ENCODE measurements around the gene CYP3A5. TPM values are rescaled to one million over a fixed set of nuclear protein-coding genes. Genes with fewer than 3 reads are reported as not detected.

The CYP3A5 gene
- total and polyA plus RNA-seq, 9 of the 15 experiments (the other 6 are each of a cell fraction or from before 2014, with no cell fraction given), result 0.73 to 2.8 (median 1.5) TPM

- no peak for TF ChIP-seq ZNF449 (CRISPR knock-in tag; IDR thresholded peaks at IDR 0.05)
- TF ChIP-seq SREBF1 (IDR thresholded peaks at IDR 0.05; ENCODE audit: borderline replicate concordance, low read depth, low read length), result no peak
- TF ChIP-seq TAF7 (tag; IDR thresholded peaks at IDR 0.05), result peak; percentile 86
- TF ChIP-seq RHOXF2B (CRISPR knock-in tag; conservative IDR thresholded peaks at IDR 0.05), result 0 out of 2 replicates have a peak, but pooled peaks have one; percentile 44
- no peak for TF ChIP-seq MED1 (CRISPR knock-in tag; IDR thresholded peaks at IDR 0.05; ENCODE audit: borderline replicate concordance)
- TF ChIP-seq ZNF398 (CRISPR knock-in tag; IDR thresholded peaks at IDR 0.05), result no peak
- peak; percentile 91 for TF ChIP-seq ZBTB43 (CRISPR knock-in tag; IDR thresholded peaks at IDR 0.05)
- no peak for TF ChIP-seq ZNF133 (CRISPR knock-in tag; IDR thresholded peaks at IDR 0.05)
- no peak for TF ChIP-seq PATZ1 (CRISPR knock-in tag; IDR thresholded peaks at IDR 0.05; ENCODE audit: borderline replicate concordance)
- TF ChIP-seq EGR1 (conservative IDR thresholded peaks at IDR 0.05), result no peak
- TF ChIP-seq GTF2A2 (tag; IDR thresholded peaks at IDR 0.05), result no peak
- no peak for TF ChIP-seq U2AF2 (optimal IDR thresholded peaks at IDR 0.05; ENCODE audit: low read depth, low read length)
- TF ChIP-seq DACH1 (IDR thresholded peaks at IDR 0.05; ENCODE audit: partially characterized antibody), result no peak
- TF ChIP-seq NKRF (IDR thresholded peaks at IDR 0.05; ENCODE audit: borderline replicate concordance), result peak; percentile 76
- TF ChIP-seq TSC22D4 (tag; IDR thresholded peaks at IDR 0.05), result no peak
- TF ChIP-seq CREM (IDR thresholded peaks at IDR 0.05; ENCODE audit: low read depth), result peak; percentile 95
- peak; percentile 38 for TF ChIP-seq HDAC3 (IDR thresholded peaks at IDR 0.05; ENCODE audit: borderline replicate concordance, partially characterized antibody)
- TF ChIP-seq HSF4 (CRISPR knock-in tag; IDR thresholded peaks at IDR 0.05; ENCODE audit: borderline replicate concordance), result no peak
These were observed 63.2 kb downstream of the CYP3A5 start, which contains the start of gene ZSCAN25 (continued) for GRCh38 chr7:99616359-99617191.

Measured in K562 (cell line).